Transverse colon (tissue), 4 donors: ENCODE results near the gene SNRPD2. TPM values are rescaled to one million over a fixed set of nuclear protein-coding genes. Genes with fewer than 3 reads are reported as not detected.

Experiments
- DNase-seq: peaks from one replicate; pipeline ENCODE4 v3.0.0-alpha.2; 2019
- H3K27ac ChIP-seq, 4 donors: fragments of 200-600 bp; sonication (generic); 2 replicates each; pipeline ENCODE4 v1.5.1; 2016 to 2018; ENCODE audit warnings: inconsistent platforms in 4 of 4
- H3K27me3 ChIP-seq: fragments of 200-600 bp; sonication (generic); 2 replicates; pipeline ENCODE4 v1.5.1; 2017; ENCODE audit warnings: inconsistent platforms
- H3K36me3 ChIP-seq, 4 donors: fragments of 200-600 bp; sonication (generic); 2 replicates each; pipeline ENCODE4 v1.5.1; 2017 to 2019; ENCODE audit warnings: inconsistent platforms in 4 of 4
- H3K4me1 ChIP-seq, 4 donors: fragments of 200-600 bp; sonication (generic); 2 replicates each; pipeline ENCODE4 v1.5.1; 2017 to 2020; ENCODE audit warnings: inconsistent platforms in 4 of 4
- H3K4me3 ChIP-seq, 4 donors: fragments of 200-600 bp; sonication (generic); 1 replicate in 1 of 4; 2 replicates in 3 of 4; pipeline versions ENCODE4 v1.5.1 to v1.6.1; 2017 to 2019; ENCODE audit warnings: inconsistent platforms in 4 of 4
- H3K9me3 ChIP-seq, 2 donors: fragments of 200-600 bp; sonication (generic); 2 replicates each; pipeline ENCODE4 v1.5.1; 2017 to 2019; ENCODE audit warnings: inconsistent platforms in 2 of 2
- EP300 ChIP-seq: sonication (generic); formaldehyde crosslinking; IDR thresholded peaks from one replicate; pipeline ENCODE4 v1.6.1; 2017; ENCODE audit warnings: antibody characterized with exemption, low read depth
- POLR2A ChIP-seq: fragments of 450-650 bp; IDR thresholded peaks from one replicate; pipeline ENCODE4 v1.6.1; 2016; ENCODE audit warnings: antibody characterized with exemption, mild to moderate bottlenecking, moderate library complexity
- POLR2AphosphoS5 ChIP-seq, 3 donors: sonication (generic); formaldehyde crosslinking; IDR thresholded peaks; one replicate each; pipeline ENCODE4 v1.6.1; 2016; ENCODE audit warnings: antibody characterized with exemption in 3 of 3
- WGBS, 2 donors: methylation state at CpG; one replicate each; pipeline ENCODE4 v1.1.5; 2018; ENCODE audit warnings: low coverage in 1 of 2; 5-methylcytosine and 5-hydroxymethylcytosine counted together
- in situ Hi-C, 4 donors: fragments of 200-750 bp; cut with MboI; loops; one replicate each; pipeline versions ENCODE4 v1.15.0 to v1.15.1; 2017; ENCODE audit warnings: low sequenced_read_pairs in 3 of 4, low pct_ligation_motif_present in 1 of 4, low pct_unique_long_range_greater_than_20kb in 1 of 4
- intact Hi-C: fragments of 100-400 bp; cut with DNase I; formaldehyde crosslinking; loops from one replicate; pipeline ENCODE4 v1.15.1; 2023; ENCODE audit warnings: low total_unique reads
- total RNA-seq, 4 donors: library from RNA; depleted of rRNA; stranded (reverse); fragments of >200 nt; gene quantifications; one replicate each; pipeline ENCODE4 v1.1.0, GENCODE V29; 2016
- TF ChIP-seq, protein P1 (sequence below), 5 experiments: fragments of 200-600 bp in 3 of 5; fragments of 450-650 bp in 2 of 5; sonication (generic) in 3 of 5; IDR thresholded peaks; 1 replicate in 2 of 5; 2 replicates in 3 of 5; pipeline ENCODE4 v1.5.1; 2016 to 2017; ENCODE audit warnings: antibody characterized with exemption in 5 of 5, inconsistent platforms in 3 of 5, mild to moderate bottlenecking in 2 of 5, moderate library complexity in 1 of 5

The SNRPD2 gene
- total RNA-seq, 4 donors from 2014 or later = 39.3 to 407 (median 93.4) TPM

DNA sequence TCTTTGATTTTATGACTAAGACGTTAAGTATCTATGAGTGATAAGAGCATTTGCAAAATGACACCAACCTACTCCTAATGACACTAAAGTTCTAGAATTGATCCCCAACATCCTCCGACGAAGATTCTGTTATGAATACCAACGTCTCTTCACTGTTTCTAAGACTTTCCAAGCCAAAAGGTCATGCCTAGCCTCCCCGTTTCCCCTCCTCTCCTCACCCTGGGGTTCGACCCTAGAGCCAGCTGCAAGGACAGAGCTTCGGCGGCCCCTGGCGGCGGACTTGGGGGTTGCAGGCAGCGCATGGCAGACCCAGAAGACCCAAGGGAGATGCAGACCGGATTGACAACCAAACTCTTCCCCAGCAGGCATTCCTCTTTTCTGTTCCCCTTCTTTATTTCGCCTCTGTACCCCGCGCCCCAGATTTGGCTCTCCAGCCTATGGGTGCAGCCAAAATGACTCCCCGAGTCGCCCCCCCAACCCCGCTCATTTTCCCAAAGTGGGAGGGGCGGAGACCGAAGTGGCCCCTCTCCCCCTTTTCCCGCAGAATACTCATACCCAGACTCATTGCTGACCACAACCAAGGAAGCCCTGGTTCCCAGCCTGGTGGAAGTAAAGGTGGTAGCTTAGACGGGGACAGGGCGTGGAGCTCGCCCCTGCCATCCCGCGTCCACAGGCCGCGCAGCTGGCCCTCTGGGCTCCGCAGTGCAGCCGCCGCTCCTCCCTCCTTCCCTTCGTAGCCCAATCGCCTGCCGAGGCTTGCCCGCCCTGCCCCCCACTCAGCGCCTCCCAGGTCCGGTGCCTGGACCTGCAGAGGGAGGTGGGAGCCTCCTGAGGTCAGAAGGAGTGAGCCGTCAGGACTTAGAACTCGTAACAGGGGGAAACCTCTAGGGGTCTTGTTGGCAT lies 48.5 kb downstream of the SNRPD2 start:
- Histone ChIP-seq H3K4me1 (peaks cover 3 to 54% (median 51%) of the 10 kb centered on the region in 4 donors), H3K27ac (peak overlapping the region; percentile 83 to 90 (median 86)), H3K27me3 (peaks cover 38% of the 10 kb centered on the region), H3K9me3 (no peaks in the 10 kb centered on the region), H3K4me3 (no peak overlapping the region), H3K36me3 (no peaks in the 10 kb centered on the region)
- in situ Hi-C loops = no loop called here
- TF ChIP-seq, protein P1, sequence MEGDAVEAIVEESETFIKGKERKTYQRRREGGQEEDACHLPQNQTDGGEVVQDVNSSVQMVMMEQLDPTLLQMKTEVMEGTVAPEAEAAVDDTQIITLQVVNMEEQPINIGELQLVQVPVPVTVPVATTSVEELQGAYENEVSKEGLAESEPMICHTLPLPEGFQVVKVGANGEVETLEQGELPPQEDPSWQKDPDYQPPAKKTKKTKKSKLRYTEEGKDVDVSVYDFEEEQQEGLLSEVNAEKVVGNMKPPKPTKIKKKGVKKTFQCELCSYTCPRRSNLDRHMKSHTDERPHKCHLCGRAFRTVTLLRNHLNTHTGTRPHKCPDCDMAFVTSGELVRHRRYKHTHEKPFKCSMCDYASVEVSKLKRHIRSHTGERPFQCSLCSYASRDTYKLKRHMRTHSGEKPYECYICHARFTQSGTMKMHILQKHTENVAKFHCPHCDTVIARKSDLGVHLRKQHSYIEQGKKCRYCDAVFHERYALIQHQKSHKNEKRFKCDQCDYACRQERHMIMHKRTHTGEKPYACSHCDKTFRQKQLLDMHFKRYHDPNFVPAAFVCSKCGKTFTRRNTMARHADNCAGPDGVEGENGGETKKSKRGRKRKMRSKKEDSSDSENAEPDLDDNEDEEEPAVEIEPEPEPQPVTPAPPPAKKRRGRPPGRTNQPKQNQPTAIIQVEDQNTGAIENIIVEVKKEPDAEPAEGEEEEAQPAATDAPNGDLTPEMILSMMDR (IDR thresholded peaks at IDR 0.05) = peak; percentile 98 to 100 (median 98)
- TF ChIP-seq POLR2A = no peak
- no peak for TF ChIP-seq POLR2AphosphoS5 (IDR thresholded peaks at IDR 0.05)
- 6 to 7% methylated on average over 13 to 37 of the region's 39 CpGs for WGBS, 2 donors
- peak; percentile 92 for DNase-seq
- intact Hi-C loops = loop anchor here (2.0 kb wide), 1 partner anchor 36 kb away; no protein-coding TSS in a partner anchor

DNA sequence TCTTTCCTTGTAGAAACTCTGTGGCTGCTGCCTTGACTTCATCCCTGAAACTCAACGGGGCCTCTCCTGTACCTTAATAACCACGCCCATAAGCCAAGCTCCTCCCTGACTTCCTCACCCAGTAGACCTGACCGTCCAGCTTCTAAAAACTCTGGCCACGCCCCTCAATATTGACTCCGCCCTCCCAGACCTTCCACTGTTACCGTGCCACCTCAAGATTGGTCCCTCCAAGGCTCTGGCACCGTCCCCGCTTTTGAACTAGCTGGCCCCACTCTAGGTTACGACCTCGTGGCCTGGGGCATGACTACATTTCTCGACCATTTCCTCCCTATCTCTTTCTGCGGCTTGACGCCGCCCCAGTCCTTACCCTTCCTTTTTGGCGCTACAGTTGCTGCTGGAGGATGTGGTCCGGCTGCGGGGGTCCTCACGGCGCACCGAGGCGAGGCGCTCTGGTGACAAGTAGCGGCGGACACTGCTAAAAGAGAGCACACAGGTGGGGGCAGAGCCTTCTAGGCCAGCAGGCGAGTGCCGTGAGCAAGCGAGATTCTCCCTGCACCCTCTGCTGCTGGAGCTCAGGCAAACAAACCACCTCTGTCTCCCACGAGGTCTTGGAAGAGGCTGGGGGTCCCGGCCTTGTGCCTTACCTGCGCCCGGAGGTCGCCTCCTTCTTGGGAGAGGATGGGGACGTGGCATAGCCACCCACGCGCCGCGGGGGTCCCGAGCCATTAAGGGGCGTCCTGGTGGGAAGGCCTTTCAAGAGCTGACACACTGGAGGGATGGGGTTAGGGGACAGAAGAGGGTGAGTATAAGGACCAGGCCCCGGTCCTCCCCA lies 50.3 kb downstream of the SNRPD2 start:
- H3K27ac ChIP-seq = peak overlapping the region; percentile 83 to 90 (median 86)
- H3K36me3 ChIP-seq = no peaks in the 10 kb centered on the region
- WGBS, 2 donors = 1 to 13% methylated on average over 4 to 32 of the region's 40 CpGs
- peaks cover 32% of the 10 kb centered on the region for H3K27me3 ChIP-seq
- H3K4me1 ChIP-seq = peaks cover 3 to 59% (median 55%) of the 10 kb centered on the region in 4 donors
- peak overlapping the region in 3 of 4 donors; percentile 23 to 38 (median 25) for H3K4me3 ChIP-seq
- in situ Hi-C loops (no loop called here), intact Hi-C loops (loop anchor here (2.0 kb wide), 1 partner anchor 35 kb away; no protein-coding TSS in a partner anchor)
- DNase-seq = peak; percentile 94
- TF ChIP-seq POLR2AphosphoS5 (IDR thresholded peaks at IDR 0.05) (peak in 1 of 3 donors; percentile 18), POLR2A (no peak), EP300 (no peak)
- TF ChIP-seq, protein P1 (IDR thresholded peaks at IDR 0.05) = no peak
- no peaks in the 10 kb centered on the region for H3K9me3 ChIP-seq

DNA sequence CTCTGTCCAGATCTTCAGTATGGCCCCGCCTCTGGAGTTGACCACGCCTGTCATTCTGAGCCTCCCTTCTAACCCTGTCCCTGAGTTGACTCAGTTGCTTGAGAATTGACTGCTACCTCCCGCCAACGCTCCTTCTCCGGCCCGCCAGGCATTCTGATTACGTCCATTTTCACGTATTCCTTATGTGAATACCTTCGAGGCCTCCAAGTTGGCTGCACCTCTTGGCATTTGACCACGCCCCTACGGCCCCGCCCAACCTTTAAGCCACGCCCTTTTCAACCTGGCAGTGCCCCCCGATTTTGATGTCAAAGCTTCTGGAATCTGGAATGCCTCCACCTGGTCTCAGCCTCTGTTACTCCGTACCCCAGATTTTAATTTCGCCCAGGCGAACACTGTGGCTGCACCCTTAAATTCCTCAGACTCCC lies 50.9 kb downstream of the SNRPD2 start:
- Histone ChIP-seq H3K27ac (peak overlapping the region; percentile 83 to 90 (median 86)), H3K9me3 (no peaks in the 10 kb centered on the region), H3K36me3 (no peaks in the 10 kb centered on the region), H3K4me3 (no peak overlapping the region), H3K27me3 (peaks cover 25% of the 10 kb centered on the region), H3K4me1 (peaks cover 3 to 55% (median 50%) of the 10 kb centered on the region in 4 donors)
- DNase-seq = peak; percentile 34
- TF ChIP-seq, protein P1 (IDR thresholded peaks at IDR 0.05) = no peak
- TF ChIP-seq POLR2A = no peak
- in situ Hi-C loops (no loop called here), intact Hi-C loops (no loop called here)
- WGBS, 2 donors = 58% methylated on average over 14 to 17 of the region's 17 CpGs
